GM19240 (cell line): ENCODE data around the gene ADCY9.
"Not testable (repeated sequence)": the region's sequence is repeated elsewhere in the genome, so short reads cannot be mapped to it uniquely, and the experiment has no call there.

Source experiments
- DNase-seq: peaks from one replicate; pipeline ENCODE4 v3.0.0; 2011; ENCODE audit warnings: low spot score; ENCODE audit not compliant: insufficient read length

Gene ADCY9

DNA sequence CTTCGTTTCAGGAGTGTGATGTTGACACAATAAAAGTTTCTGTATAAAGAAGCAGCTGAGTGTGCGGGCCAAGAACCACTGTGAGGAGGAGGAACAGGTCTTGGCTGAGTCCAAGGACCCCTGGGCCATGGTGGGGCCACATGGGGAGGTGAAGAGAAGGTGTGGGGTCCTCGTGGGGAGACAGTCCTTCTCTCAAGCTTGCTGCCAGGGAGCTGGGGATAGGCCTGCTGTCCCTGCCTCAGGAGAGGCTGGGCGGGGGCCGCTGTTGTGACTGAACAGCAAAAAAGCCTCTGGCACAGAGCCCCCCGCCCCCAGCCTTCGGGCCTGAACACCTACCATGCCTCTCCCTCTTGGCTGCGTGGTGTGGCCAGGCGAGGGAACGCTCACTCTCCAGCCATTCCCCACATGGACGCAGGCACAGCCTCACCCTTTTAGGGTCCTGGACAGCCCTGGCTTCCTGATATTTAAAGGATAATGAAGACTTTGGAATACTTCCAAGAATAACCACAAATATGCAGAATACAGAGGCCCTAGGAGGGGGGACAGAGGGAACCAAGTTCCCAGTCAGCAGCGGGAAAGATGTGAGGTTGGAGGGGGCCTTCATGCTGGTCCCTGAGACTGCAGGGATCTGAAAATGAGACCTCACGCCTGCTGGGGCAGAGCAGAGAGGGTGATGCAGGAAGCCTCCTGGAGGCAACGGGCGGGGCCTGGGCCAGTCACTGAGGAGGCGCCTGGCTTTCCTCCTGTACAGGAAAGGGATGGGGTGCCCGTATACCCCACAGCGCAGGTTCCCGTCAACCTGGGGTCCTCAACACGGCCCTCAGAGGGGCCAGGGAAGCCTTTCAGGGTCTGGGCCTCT, 135.8 kb downstream of the ADCY9 start:
- DNase-seq: no peak

DNA sequence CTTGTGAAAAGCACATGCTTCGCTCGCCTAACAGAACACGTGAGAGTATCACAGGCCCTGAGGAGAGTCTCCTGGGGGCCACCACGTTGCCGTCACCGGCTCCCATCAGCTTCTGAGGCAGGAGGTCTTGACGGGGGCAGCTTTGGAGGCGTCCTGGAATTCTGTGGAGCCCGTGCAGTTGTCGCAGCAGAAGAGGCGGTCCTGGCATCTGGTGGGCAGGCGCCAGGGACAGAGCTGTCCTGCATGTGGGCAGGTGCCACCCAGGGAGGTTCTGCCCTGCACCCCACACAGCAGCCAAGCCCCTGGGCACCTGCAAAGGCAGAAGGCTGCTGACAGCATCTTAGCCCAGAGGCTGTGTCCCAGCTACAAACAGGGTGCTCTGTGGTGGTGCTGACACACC, 136.7 kb downstream of the ADCY9 start:
- no peak for DNase-seq

DNA sequence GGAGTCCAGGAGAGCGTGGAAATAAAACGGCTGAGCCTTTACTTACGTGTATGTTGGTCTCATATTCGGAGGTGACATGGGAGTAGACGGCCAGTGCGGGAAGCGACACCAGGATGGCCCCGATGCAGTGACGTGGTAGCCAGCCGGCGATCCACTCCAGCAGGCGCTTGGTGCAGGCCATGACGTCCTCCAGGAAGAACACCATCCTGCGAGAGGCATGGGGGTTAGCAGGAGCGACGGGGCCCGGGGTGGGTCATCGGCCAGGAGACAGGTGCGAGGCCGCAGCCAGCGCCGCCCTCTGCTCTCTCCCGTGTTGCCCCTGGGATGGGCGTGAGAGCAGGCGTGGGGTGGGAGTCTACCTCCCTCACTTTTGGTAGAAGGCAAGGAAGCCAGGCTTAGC, 137.2 kb downstream of the ADCY9 start:
- no peak for DNase-seq

DNA sequence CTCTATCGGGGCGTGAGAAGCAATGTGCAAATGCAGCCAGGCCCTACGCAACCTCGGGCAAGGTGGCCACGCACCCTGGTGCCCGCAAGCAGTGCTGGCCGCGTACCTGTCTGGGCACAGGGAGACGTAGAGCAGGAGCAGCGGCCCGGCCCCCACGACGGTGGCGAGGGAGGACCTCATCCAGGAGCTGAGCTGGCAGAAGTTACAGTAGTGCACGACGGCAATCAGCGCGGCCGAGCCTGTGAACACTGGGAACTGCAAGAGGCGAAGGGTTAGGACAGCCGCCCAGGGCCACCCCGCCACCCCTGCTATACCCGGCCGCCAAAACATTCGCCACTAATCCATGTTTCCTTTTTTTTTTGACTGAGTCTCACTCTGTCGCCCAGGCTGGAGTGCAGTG, 138.9 kb downstream of the ADCY9 start:
- no peak for DNase-seq

DNA sequence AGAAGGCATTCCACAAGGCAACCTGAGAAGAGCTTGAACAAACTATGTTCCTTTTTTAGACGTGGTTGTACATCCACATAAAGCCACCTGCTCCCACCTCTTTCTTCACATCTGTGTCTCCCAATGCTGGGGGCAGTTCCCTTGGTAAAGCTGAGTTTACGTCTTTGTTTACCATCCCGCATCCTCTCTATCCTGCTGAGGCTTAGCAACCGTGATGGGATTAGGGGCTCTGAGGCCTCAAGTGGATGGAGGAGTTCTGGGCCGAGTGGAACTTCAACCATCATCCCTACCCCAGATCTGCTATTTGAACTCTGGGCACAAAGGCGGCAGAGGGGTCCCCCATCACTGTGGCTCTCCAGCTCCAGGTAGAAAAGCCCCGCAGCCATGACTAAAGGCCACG, 141.5 kb downstream of the ADCY9 start:
- no peak for DNase-seq

DNA sequence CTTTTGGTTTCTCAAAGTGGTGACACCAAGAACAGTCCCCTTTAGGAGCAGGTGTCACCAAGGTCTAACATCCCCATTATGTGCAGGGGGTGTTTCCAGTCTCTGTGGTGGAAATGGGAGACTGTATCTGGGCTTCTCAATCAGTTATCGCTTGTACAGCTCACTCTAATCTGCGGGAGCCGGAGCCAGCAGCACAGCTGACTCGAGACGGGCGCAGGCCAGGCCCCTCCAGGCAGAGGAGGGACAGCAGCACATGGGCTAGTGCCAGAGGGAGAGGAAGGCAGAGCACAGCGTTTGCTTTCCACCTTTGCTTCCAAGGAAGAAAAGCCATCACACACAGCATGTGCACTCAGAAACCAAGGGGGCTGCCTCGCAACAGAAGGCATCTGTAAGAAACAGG, 144.5 kb downstream of the ADCY9 start:
- DNase-seq: no peak

DNA sequence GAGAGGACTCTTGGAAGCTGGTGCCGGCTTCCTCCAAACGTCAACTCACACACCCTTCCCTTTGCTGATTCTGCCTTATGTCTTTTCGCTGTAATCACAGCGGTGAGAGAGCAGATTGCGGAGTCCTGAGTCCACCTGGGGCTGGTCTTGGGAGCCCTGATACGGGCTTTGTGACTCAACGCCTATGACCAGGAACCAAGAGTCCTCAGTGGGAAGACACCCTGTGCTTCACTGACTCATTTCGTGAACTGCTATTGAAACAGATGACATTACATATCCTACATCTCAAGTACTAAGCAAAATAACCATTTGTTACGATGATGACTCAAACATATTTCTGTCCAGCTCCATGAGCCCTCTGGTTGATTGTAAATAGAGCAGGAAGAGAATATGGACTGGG, 145.0 kb downstream of the ADCY9 start:
- DNase-seq: no peak

DNA sequence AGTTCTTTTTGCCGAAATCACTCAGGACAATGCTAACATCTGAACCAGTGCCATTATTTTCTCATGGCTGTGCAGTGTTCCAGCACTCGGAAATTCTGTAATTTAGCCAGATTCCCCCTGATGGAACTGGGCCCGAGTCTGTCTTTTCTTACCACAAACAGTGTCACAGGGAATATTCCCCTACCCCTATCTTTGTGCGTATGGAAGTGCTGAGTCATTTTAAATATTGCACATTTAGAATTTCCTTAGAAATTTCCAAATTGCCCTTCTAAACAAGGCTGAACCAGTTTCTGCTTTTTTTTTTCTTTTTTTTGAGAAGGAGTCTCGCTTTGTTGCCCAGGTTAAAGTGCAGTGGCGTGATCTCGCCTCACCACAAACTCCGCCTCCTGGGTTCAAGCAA, 147.7 kb downstream of the ADCY9 start:
- DNase-seq: no peak

DNA sequence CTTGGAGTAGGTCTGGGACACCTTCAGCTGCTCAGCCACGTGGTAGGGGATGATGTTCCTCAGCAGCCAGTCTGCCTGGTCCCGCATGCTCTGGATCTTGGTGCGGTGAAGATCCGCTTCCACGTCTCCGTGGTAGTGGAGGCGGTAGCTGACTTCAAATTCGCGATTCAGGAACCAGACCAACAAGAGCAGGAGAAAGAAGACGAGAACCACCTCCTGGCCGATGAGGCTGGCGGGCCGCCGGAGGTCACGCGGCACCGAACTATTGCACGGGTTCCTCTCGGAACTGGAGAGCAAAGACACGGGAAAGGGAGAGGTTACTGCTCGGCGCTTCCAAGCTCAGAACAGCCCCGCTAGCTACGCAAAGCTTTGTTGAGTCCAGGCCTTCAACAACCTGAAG, 149.6 kb downstream of the ADCY9 start:
- no peak for DNase-seq

DNA sequence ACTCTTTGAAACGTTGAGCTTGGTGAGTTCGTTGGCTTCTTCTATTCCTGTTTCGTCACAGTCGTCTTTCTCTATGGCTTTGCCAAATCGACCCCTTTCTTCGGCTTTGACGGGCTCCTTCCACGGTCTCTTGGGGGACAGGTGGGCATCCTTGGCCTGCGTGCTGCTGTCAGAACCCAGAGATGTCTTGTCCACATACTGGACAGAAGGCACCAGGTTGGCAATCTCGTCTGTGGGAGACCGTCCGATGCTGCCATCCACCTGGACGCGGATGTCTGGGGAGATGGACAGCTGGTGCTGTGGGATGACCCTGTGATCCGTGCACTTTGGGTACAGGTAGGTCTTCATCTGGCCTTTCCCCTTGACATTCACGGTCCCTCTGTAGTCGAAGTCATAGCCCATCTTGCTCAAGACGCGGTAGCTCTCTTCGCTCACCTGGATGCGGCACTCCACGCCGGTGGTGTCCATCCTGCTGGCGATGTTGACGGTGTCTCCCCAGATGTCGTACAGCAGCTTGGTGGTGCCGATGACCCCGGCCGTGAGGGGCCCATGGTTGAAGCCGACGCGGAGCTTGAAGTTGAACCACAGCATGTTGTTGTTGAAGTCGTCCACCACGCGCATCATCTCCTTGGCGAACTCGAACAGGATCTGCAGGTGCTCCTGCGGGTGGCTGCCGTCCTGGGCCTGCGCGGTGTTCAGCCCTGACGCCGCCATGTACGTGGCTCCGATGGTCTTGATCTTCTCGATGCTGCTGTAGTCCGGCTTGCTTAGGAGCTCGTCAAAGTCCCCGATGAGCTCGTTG, 150.3 kb downstream of the ADCY9 start:
- DNase-seq: no peak

DNA sequence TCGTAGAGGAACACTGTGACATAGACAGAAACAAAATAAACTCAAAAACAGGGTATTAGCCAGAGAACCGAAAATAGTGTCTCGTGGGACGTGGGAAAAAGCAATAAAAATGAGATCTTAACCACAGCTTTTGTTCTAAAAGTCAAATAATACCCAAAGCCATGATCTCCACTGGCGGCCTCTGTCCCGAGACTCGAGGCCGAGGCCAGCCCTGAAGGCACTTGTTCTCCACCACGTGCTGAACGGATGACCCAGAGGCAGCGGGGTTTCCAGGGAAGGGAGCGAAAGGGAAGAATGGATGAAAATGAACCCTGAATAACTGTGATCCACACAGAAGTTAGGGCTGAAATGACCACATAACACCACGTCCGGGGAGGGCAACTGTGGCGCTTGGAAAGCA, 150.9 kb downstream of the ADCY9 start:
- no peak for DNase-seq

DNA sequence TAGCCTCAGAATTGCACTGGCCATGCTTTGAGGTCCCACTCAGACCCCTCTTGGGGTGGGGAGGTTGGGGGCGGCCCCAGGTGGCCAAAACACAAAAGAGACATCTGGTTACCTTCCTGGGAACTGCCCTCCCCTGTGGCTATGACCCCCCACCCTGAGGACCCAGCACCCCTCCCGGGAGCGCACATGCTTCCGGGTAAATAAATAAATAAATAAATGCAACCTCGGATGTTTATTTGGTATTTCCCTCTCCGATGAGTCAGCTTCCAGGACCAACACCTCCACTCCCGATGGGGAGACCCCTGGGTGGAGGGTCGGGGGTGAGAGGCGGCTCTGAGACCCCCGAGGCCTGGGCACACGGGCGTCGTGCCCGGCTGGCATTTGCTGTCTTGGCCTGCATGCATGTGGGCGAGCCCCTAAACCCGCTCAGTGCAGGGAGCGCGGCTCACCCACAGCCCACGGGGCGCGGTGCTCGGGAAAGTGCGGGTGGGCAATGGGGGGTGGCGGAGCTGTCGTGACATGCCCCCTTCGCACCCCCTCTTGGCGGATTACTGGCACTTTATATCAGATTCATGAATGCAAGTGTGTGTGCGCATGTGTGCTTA, 151.5 kb downstream of the ADCY9 start:
- no peak for DNase-seq

DNA sequence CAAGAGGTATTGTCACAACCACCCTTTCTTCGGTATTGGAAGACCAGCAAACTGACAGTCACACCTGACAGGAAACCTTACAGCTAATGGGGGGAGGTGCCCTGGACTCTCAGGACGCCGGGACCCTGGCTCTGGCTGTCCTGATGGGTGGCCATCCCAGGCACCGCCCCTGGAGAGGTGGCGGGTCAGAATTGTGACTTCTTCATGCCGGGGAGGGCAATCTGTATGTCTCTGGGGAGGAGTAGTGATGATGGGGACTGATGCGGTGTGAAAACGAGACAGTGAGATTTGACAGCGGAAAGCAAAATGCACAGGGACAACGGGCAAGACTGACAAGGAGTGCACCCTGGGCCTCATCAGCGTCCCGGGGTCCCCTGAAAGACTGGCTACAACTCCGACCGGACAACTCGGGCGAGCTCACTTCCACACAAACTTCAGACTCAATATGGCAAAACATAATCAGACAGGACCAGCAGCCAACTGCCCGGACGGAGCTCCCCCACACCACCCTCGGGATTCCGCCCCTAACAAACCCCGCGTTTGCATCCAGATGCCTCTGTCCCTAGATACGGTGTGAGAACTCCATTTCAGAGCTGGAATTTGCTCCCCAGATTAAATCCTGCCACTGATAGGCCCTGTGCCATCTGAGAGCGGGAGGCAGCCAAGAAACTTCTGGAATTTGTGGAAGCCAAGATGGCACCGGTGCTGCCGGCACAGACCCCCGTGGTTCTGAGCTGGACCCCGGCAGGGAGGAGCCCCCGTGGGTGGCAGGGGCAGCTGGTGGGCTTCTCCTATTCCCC, 152.2 kb downstream of the ADCY9 start:
- DNase-seq: no peak

DNA sequence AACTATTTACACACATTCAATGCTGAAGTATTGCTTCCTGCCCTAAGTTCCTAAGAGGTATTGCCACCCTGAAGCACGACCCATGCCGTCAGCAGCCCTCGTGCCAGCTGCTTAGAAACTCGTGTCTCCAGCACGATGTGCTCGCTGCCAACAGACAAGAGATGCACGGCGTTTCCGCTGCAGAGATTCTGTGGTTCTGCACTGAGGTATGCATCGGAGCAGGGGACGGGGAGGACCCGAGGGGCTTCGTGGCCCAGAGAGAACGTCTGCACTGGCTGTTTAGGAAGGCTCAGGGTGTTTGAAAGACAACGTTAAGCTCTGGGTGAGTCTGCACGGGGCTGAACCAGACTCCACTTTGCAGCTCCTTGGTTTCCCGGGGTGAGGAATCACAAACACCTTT, 153.0 kb downstream of the ADCY9 start:
- DNase-seq: no peak

DNA sequence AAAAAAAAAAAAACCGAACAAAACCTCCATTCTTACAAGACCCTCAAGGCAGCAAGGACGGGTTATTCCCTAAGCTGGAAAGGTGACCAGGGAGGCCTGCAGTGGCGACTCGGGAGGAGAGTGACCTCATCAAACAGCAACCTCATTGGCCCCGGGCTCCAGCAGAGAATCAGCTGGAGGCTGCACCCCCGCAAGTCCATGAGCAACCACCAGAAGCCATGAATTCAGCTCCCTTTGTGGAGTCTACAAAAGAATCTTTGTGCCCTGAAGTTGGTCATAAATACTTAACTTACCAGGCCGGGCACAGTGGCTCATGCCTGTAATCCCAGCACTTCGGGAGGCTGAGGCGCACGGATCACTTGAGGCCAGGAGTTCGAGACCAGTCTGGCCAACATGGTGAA, 154.8 kb downstream of the ADCY9 start:
- DNase-seq: no peak

DNA sequence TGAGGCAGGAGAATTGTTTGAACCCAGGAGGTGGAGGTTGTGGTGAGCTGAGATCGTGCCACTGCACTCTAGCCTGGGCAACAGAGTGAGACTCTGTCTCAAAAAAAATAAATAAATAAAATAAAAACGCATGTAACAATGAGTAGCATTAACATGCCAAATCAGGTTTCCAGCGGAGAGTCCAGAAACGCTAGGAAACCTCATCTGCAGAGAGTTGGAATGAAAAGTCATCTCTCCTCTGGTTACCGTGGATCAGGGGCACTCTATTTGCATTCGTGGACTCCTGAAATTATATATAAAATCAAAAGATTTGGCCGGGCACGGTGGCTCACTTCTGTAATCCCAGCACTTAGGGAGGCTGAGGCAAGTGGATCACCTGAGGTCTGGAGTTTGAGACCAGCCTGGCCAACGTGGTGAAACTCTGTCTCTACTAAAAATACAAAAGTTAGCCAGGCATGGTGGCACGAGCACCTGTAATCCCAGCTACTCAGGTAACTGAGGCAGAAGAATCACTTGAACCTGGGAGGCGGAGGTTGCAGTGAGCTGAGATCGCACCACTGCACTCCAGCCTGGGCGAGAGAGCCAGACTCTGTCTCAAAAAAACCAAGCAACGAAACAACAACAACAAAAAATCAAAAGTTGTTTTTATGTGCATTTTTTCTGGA, 156.2 kb downstream of the ADCY9 start:
- DNase-seq: not testable (repeated sequence)

DNA sequence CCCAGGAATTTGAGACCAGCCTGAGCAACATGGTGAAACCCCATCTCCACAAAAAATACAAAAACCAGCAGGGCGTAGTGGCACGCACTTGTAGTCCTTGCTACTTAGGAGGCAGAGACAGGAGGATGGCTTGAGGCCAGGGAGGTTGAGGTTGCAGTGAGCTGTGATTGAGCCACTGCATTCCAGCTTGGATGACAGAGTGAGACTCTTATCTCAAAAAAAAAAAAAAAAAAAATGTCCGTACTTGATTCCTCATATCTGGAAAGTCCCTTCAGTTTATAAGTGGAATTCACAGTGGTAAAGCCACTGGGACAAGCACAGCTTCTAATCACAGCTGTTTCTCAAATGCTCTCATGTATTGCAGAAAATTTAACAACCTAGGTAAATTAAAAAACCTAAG, 157.1 kb downstream of the ADCY9 start:
- DNase-seq: no peak

DNA sequence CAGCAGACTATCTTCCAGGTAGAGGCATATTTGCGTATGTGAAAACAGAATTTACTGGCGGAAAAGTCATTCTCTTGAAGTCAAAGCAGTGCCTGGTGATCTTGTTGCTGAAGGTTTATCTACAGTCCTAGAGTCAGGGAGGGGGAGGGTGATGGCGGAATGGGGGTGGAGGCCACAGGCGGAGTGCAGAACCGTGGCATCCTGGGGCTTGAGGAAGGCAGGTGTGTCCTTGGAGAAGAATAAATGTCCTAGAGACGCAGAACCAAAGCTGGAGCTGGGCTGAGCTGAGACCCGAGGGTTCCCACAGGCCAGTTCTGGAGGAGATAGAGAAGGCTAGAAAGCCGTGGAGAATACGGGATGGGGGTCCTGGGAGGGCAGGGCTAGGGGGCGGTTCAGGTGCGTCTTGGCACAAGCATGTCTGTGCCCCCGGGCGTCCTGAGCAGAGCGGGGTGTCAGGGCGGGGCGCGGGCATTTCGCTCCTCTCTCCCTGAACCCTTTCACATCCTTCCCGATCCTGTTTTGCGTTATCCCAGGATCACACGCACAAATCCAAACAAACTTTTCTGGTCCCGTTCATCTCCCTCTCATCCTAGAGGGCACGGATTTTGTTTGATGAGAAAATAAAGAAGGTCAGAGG, 158.8 kb downstream of the ADCY9 start:
- DNase-seq: no peak

DNA sequence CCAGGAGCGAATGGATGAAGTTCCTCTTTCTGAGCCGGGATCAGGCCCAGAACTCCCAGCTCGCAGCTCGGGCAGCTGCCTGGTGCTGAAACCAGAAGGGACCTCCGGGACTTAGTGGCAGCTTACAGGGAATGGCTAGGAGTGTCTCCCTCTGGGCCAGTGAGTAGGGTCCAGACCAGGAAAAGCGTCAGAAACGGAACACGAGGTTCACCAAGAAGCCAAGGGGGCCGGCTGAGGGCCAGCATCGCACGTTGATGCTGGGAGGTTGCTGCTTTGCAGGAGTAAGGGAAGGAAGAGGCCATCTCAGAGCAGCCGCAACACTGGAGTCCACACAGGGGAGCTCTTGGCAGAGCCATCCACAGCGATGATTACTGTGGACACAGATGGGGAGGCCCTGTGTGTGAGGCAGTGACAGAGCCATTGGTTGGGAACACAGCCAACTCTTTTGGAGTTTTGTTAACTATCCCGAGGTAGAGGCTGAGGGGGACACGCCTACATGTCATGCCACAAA, 161.8 kb downstream of the ADCY9 start:
- DNase-seq: no peak

DNA sequence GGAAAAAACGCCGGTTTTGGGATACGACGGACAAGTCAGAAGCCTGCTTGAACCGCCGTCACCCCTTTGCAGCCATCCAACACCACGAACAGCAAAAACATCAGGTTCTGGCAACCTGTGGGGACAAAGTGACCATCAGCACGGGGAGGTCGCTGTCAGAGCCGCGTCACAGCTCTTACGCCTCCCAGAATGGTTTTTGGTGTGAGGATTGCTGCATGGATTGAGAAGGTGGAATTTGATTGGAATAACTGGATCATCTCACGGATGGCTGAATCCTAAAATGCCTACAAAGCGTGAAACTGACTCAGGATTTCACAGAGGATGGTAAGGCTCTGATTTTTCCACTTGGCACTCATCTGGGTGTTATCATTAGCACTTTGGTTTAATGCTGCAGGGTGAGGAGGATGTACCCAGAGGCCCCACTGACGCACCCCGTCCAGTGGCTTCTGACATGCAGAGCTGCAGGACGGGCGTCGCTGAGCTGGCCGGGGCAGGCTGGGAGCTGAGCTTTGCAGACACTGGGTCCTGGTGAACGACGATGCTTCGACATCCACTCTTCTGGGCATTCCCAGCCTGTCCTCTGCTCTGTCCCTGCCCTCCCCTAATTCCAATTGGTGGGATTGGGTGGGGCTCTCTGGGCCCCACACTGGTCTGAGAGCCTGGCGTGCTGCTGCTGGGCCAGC, 162.4 kb downstream of the ADCY9 start:
- no peak for DNase-seq
